SU-DHL-6 (cell line): ENCODE data around the gene RASAL3.

Source experiments
- H2AFZ ChIP-seq: fragments of 200-600 bp; sonication (generic); 2 replicates; pipeline ENCODE4 v1.6.1; 2014; ENCODE audit warnings: low read depth, mild to moderate bottlenecking, moderate library complexity, mixed read lengths, antibody characterized with exemption, low read length; ENCODE audit not compliant: severe bottlenecking
- H3F3A ChIP-seq: fragments of 200-600 bp; shearing (Covaris generic); 2 replicates; pipeline ENCODE4 v1.6.0; 2016; ENCODE audit warnings: antibody characterized with exemption, mild to moderate bottlenecking; ENCODE audit not compliant: insufficient read depth
- H3K27ac ChIP-seq: fragments of 200-600 bp; sonication (generic); 2 replicates; pipeline ENCODE4 v1.5.1; 2016; ENCODE audit warnings: low read depth, mild to moderate bottlenecking, low read length, moderate library complexity, mixed read lengths
- H3K27me3 ChIP-seq: fragments of 200-600 bp; sonication (generic), shearing (Covaris generic); 2 replicates; pipeline ENCODE4 v1.6.0; 2014; ENCODE audit warnings: mild to moderate bottlenecking, low read length
- H3K36me3 ChIP-seq: fragments of 200-600 bp; sonication (generic); 2 replicates; pipeline ENCODE4 v1.6.1; 2014; ENCODE audit warnings: mild to moderate bottlenecking, low read length, mixed read lengths
- H3K4me2 ChIP-seq: fragments of 300-600, 200-600 bp; shearing (Covaris generic), sonication (generic); 2 replicates; pipeline ENCODE4 v1.6.0; 2014; ENCODE audit warnings: low read length, low read depth, mild to moderate bottlenecking; ENCODE audit not compliant: poor library complexity, severe bottlenecking
- H3K4me3 ChIP-seq: fragments of 200-600 bp; sonication (generic); 2 replicates; pipeline ENCODE4 v1.5.1; 2014; ENCODE audit warnings: antibody characterized with exemption, low read length, mild to moderate bottlenecking, mixed read lengths; ENCODE audit not compliant: insufficient read depth, poor library complexity, severe bottlenecking
- H3K79me2 ChIP-seq: fragments of 200-600 bp; sonication (generic); 2 replicates; pipeline ENCODE4 v1.6.1; 2014; ENCODE audit warnings: mild to moderate bottlenecking, low read length, moderate library complexity; ENCODE audit not compliant: insufficient read depth
- H3K9ac ChIP-seq: fragments of 200-600 bp; sonication (generic); 2 replicates; pipeline ENCODE4 v1.7.0; 2014; ENCODE audit warnings: mild to moderate bottlenecking, low read length
- H3K9me2 ChIP-seq: fragments of 200-600 bp; sonication (generic); replicated peaks from 2 replicates; pipeline ENCODE4 v1.6.1; 2014; ENCODE audit warnings: low read length; ENCODE audit not compliant: insufficient read depth
- H3K9me3 ChIP-seq: fragments of 200-600 bp; sonication (generic); 2 replicates; pipeline ENCODE4 v1.6.1; 2014; ENCODE audit warnings: low read length, mixed read lengths; ENCODE audit not compliant: insufficient read depth
- H4K20me1 ChIP-seq: fragments of 200-600 bp; sonication (generic); 2 replicates; pipeline ENCODE4 v1.6.1; 2014; ENCODE audit warnings: low read depth, mild to moderate bottlenecking, antibody characterized with exemption, low read length, moderate library complexity, mixed read lengths
- EZH2phosphoT487 ChIP-seq: fragments of 200-600 bp; sonication (generic), shearing (Covaris generic); conservative IDR thresholded peaks from 2 replicates; pipeline ENCODE4 v1.6.1; 2018; ENCODE audit warnings: mild to moderate bottlenecking, antibody characterized with exemption, low read length, moderate library complexity, mixed read lengths
- TF ChIP-seq, protein P1 (sequence below): fragments of 200-600 bp; sonication (generic); IDR thresholded peaks from one replicate; pipeline ENCODE4 v1.5.1; 2017; ENCODE audit warnings: antibody characterized with exemption, mild to moderate bottlenecking, low read length, moderate library complexity; ENCODE audit not compliant: insufficient read depth, poor library complexity, severe bottlenecking

The RASAL3 gene

DNA sequence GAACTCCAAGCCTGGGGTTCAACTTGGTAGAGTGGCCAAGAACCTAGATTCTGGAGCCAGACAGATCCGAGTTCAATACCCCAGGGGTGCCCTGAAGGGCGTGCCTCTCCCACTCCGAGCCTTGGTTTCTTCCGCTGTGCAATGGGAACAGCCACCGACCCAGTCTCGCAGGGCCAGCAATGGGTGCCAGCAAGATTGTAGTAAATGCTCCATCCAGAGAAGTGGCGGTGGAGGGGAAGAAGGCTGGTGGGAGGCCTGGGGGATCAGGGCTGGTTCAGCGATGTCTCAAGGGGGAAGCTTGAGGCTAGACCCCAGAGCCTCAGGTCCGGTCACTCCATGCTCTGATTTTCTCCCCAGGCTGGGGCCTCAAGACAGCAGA is 19.1 kb downstream of the RASAL3 start:
- TF ChIP-seq, protein P1, sequence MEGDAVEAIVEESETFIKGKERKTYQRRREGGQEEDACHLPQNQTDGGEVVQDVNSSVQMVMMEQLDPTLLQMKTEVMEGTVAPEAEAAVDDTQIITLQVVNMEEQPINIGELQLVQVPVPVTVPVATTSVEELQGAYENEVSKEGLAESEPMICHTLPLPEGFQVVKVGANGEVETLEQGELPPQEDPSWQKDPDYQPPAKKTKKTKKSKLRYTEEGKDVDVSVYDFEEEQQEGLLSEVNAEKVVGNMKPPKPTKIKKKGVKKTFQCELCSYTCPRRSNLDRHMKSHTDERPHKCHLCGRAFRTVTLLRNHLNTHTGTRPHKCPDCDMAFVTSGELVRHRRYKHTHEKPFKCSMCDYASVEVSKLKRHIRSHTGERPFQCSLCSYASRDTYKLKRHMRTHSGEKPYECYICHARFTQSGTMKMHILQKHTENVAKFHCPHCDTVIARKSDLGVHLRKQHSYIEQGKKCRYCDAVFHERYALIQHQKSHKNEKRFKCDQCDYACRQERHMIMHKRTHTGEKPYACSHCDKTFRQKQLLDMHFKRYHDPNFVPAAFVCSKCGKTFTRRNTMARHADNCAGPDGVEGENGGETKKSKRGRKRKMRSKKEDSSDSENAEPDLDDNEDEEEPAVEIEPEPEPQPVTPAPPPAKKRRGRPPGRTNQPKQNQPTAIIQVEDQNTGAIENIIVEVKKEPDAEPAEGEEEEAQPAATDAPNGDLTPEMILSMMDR: no peak
- TF ChIP-seq EZH2phosphoT487: no peak

DNA sequence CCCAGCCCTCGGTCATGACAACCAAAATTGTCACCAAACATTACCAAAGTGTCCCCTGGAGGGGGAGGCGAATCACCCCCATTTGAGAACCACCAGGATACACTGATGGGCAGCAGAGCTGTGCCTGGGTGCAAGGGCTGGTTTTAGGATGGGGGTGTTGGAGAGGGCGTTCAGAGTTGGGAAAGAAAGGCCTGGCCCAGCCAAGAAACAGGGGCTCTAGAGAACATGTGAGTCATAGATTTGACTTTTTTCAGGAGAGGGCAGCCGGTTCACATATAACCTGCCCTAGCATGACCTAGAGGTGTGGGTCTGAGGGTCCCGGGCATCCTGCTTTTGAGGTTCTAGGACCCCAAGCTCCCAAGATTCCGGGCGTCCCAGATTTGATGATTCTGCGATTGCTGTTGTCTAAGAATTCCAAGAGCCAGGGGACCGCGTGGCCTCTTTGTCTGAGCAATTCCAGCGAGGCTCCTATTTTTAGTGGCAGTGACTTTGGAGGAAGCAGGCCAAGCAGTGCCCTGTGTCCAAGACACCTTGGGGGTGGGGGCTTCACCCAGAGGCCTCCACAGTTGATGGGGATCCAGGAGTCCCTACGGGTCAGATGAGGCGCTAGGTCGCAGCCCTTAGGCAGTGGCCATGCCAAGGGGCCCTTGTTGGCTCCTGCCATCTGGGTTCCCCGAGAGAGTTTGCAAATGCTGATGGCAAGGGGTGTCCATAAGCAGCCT is 19.7 kb downstream of the RASAL3 start:
- no peak overlapping the region for H3K27ac ChIP-seq
- no peaks in the 10 kb centered on the region for H3K27me3 ChIP-seq
- H3K36me3 ChIP-seq: no peaks in the 10 kb centered on the region
- H3K79me2 ChIP-seq: no peaks in the 10 kb centered on the region
- no peaks in the 10 kb centered on the region for H4K20me1 ChIP-seq
- no peak for TF ChIP-seq EZH2phosphoT487
- TF ChIP-seq, protein P1: no peak
- H3K4me2 ChIP-seq: no peak overlapping the region
- H3K9me2 ChIP-seq: no peaks in the 10 kb centered on the region
- H3K9ac ChIP-seq: no peak overlapping the region
- no peak overlapping the region for H3K4me3 ChIP-seq
- H3F3A ChIP-seq: no peaks in the 10 kb centered on the region
- no peaks in the 10 kb centered on the region for H3K9me3 ChIP-seq
- no peak overlapping the region for H2AFZ ChIP-seq

More for the DNA sequence above, 19.1 kb downstream of the RASAL3 start:
- Histone ChIP-seq H3K27me3 (no peaks in the 10 kb centered on the region), H3K4me2 (no peak overlapping the region), H3K9me2 (no peaks in the 10 kb centered on the region), H3K4me3 (no peak overlapping the region), H3K9me3 (no peaks in the 10 kb centered on the region), H3F3A (no peaks in the 10 kb centered on the region), H3K79me2 (no peaks in the 10 kb centered on the region), H2AFZ (no peak overlapping the region), H3K27ac (no peak overlapping the region), H3K36me3 (no peaks in the 10 kb centered on the region), H3K9ac (no peak overlapping the region), H4K20me1 (no peaks in the 10 kb centered on the region)

DNA sequence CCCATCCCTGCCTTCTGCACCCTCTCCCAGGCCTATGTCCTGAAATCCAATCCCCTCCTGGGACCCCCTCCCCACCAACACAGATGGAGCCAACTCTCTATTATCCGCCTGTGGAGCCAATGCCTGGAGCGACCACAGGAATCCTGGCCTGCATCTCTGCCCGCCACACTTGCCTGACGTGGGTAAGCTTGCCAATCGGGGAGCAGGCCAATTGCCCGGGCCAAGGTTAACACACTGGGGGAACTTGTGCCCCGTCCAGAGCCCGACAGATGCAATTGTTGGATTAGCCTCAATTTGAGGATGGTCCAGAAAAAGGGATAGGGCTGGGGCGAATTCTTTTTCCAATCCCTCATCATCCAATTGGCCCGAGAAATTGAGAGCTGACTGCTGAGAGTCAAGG is 20.5 kb downstream of the RASAL3 start:
- H2AFZ ChIP-seq: no peak overlapping the region
- no peaks in the 10 kb centered on the region for H3K27me3 ChIP-seq
- no peaks in the 10 kb centered on the region for H4K20me1 ChIP-seq
- no peaks in the 10 kb centered on the region for H3K9me2 ChIP-seq
- no peak overlapping the region for H3K27ac ChIP-seq
- H3K9ac ChIP-seq: no peak overlapping the region
- no peak overlapping the region for H3K4me2 ChIP-seq
- H3F3A ChIP-seq: no peaks in the 10 kb centered on the region
- TF ChIP-seq, protein P1: no peak
- no peak for TF ChIP-seq EZH2phosphoT487
- no peaks in the 10 kb centered on the region for H3K79me2 ChIP-seq
- H3K4me3 ChIP-seq: no peak overlapping the region
- H3K9me3 ChIP-seq: no peaks in the 10 kb centered on the region
- H3K36me3 ChIP-seq: no peaks in the 10 kb centered on the region
